Stimulated activated CD8-positive, alpha-beta memory T cell treated with anti-CD3 and anti-CD28 coated beads, Interleukin-4, amount 100 ng/mL, for 1 hour (primary cell): ENCODE measurements around the gene NPR3.

Source experiments
- DNase-seq, 2 donors: peaks; one replicate each; pipeline ENCODE4 v3.0.0-alpha.2; 2020; ENCODE audit warnings: low read depth in 2 of 2, low spot score in 1 of 2

Gene NPR3, protein sequence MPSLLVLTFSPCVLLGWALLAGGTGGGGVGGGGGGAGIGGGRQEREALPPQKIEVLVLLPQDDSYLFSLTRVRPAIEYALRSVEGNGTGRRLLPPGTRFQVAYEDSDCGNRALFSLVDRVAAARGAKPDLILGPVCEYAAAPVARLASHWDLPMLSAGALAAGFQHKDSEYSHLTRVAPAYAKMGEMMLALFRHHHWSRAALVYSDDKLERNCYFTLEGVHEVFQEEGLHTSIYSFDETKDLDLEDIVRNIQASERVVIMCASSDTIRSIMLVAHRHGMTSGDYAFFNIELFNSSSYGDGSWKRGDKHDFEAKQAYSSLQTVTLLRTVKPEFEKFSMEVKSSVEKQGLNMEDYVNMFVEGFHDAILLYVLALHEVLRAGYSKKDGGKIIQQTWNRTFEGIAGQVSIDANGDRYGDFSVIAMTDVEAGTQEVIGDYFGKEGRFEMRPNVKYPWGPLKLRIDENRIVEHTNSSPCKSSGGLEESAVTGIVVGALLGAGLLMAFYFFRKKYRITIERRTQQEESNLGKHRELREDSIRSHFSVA

DNA sequence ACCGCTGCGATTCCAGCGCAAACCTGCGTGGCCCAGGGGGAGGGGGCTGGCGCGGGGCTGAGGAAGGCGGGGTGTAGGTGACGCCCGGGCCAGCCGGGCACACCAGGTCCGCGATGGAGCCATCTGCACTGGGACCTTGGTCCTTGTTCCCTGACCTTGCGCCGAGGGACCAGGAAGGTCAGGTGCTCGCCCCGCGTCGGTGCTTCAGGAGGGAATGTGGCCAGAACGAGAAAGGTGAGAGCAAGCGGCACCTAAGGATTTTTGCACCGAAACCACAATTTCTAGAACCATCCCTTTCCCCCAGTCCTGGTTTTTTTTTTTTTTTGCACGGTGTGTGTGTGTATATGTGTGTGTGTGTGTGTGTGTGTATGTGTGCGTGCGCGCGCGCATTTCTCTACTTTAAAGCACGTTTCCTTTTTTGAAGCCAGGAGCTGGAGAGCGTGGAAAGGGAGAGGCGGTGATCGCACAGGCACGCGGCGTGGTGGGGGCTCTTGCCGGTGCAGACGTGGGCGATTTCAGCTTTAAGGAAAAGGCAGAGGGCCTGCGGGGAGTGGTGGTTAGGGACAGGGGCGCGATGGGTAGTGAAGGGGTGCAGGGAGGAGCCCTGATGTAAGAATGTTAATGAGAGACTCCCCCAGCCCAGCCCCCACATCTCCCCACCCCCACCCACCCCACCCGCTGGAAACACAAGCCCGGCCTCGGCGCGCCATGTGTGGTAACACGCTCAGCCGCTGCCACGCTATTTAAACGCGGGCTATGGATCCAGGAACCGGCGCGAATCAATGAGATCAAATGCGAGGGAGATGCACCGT lies at the start of gene NPR3:
NPR3 (plus strand) TSS at position 772 of the 812 bp plus-strand sequence. CDS start 456 bp downstream, outside the sequence.
- no peak for DNase-seq

DNA sequence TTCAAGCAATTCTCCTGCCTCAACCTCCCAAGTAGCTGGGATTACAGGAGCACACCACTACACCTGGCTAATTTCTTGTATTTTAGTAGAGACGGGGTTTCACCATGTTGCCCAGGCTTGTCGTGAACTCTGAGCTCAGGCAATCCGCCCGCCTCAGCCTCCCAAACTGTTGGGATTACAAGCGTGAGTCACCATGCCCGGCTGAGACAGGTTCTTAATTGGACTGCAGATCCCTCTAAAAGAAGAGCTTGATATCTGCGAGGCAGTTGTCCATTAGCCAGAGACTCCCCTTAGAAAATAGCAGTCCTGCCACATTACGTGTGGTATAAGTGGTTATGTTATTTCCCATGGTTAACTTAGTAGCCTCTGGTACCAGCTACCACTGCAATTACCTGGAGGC lies 46.6 kb upstream of the NPR3 start:
- no peak for DNase-seq

DNA sequence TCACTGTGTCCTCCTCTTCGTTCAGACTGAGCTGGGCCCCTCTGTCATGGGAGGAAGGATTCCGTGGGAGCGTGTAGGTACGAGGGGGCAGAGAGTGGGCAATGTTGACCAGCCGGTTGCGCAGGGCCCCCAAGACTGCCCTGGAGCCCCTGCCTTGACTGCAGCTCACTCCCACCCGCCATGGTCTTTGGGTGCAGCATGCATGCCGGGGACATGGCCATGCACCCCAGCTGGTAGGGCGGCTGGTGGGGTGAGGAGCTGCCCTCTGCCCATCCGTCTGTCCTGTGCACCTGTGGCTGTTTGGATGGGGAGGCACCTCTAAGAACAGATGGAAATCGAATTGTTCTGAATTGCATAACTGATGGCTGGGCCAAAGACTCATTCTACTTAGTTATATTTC lies 42.6 kb upstream of the NPR3 start:
- no peak for DNase-seq

DNA sequence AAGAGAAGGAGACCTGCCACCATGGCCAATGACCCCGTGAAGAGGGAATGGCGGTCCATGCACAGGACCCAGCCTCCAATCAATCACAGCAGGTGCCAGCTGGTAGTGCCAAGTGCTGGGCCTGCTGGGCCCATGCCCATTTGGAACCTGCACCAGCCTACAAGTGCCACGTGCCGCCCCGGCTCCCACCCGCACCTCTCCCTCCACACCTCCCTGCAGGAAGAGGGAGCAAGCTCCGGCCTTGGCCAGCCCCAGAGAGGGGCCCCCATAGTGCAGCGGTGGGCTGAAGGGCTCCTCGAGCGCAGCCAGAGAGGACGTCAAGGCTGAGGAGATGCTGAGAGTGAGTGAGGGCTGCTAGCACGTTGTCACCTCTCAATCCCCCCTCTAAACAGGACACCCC lies 37.8 kb upstream of the NPR3 start:
- no peak for DNase-seq

DNA sequence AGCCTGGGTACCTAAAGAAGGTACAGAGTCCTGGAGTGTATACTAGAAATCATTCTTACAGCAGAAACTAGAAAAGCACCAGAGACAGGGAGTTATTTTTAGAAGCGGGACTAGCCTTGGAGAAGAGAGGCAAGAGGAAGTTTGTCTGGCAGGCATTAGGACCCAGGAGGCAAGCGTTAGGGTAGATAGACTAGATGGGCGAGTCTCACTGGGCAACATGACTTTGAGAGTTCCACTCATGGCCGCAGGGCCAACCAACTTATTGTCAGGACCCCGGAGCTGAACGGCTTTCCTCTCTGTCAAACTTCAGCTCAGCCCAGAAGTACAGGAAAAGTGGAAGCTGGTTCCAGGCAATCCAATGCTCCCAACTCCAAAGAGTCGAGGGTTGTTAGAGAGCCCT lies 34.1 kb upstream of the NPR3 start:
- DNase-seq: no peak

DNA sequence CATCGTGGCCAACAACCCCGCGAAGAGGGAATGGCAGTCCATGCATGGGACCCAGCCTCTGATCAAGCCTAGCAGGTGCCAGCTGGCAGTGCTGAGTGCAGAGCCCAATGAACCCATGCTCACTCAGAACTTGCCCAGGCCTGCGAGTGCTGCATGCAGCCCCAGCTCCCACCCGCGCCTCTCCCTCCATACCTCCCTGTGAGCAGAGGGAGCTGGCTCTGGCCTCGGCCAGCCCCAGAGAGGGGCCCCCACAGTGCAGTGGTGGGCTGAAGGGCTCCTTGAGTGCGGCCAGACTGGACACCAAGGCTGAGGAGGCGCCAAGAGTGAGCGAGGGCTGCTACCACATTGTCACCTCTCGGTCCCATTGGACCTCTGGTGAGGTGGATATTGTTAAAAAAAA lies 32.6 kb upstream of the NPR3 start:
- DNase-seq: no peak

DNA sequence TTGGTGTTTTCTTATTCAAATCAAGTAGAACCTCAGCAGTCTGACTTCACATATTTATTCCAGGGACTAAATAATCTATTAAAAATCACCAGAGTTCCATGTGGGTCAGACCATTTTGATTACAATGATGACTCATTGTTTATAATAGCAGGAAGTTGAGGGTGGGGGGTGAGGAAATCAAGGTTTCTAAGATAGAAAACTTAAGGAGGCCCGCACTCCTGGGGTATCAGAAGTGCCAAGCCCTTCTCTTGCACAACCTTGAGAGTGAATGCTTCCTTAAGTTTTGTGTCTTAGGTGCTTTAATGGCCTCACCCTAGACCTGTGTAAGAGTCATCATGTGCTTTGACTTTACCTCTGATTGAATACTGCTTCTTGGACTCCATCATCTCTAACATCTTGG lies 31.9 kb upstream of the NPR3 start:
- DNase-seq: no peak

DNA sequence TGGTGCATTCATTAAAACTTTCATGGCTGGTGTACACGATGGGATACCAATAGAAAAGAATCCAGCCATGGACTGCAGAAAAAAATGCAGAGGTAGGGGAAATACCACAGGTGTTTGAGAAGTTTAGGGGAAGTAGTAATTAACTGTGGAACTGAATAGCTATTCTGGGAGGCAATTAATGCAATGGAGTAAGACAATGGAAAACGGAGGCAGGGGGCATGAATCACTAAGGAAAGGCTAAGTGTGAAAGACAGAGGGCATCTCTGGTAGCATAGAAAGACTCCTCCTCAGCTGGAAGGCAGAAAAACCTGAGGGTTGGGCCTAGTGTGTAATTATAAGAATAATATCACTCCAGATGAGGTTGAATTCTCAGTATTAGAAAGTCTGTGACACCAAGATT lies 30.9 kb upstream of the NPR3 start:
- DNase-seq: no peak

DNA sequence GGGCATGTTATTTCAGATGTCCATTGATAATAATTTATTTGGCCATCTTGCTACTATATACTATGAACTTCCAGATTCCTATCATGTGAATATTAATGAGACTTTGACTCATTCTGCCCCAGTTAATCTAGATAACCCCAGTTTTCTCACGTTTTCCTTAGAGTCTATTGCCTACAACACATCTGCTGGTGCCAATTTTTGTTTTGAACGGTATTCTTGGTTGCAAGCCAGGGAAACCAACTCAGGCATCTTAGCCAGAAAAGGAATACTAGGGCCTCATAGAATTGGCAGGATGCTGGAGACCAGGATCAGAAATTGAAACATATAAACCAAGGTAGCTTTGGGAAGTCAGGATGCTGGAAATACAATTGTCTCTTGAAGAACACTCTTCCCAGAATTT lies 28.0 kb upstream of the NPR3 start:
- DNase-seq: no peak

DNA sequence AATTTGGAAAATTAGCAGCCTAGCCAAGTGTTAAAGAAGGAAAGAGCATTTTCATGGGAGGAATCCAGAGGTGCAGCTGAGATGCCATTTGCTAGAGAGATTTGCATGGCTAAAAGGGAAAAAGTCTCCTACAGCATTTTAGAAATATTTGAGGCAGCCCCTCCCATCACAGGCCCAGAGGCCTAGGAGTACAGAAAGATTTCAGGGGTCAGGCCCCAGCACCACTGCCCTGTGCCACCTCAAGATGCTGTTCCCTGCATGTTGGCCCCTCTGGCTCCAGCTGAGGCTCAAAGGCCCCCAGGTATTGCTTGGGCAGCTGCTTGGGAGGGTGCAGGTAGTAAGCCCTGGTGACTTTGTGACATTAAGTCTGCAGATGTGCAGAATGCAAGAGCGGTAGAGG lies 26.9 kb upstream of the NPR3 start:
- no peak for DNase-seq

DNA sequence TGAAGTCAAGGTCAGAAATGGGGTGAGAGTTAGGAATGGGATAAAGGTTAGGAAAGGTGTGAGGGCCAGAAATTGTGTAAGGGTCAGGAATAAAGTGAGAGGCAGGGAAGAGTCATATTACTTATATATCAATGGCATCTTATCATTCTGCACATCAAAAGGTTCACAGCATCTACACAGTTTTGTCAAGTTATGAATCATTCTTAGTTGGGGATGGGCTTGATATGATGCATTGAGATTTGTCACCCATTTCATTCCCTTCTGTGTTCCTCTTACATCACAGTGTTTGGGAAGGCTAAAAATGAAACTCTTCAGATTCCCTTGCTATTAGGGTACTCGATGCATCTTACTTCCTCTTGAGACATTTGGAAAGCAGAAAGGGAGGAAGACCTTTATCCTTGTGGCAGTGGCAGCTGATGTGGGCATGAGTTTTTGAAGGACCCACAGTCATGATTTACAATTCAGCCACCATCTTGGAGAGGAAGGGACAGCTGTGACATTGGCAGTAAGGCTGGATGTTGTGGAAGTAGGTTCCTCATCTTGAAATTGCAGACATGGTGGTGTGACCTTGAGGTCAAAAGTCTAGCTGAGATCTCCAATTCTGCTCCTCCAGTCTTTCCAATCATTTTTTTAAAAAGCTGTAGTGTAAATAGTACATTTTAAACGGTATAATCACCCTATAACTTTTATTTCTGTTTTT lies 24.2 kb upstream of the NPR3 start:
- no peak for DNase-seq

DNA sequence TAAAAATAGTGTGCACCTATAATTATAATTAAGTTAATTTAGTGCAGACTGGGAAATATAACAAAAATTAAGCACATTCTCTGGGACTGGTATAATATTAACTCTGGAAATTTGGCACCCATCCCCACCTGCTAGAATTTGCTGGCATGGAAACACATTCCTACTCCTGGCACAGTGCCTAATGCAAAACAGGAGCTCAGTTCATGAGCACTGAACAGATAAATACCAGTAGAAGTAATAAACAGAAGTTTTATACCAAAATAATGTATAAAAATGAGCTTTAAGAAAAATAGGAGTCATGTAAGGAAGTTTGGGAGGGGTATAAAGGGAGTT lies 23.7 kb upstream of the NPR3 start:
- no peak for DNase-seq

DNA sequence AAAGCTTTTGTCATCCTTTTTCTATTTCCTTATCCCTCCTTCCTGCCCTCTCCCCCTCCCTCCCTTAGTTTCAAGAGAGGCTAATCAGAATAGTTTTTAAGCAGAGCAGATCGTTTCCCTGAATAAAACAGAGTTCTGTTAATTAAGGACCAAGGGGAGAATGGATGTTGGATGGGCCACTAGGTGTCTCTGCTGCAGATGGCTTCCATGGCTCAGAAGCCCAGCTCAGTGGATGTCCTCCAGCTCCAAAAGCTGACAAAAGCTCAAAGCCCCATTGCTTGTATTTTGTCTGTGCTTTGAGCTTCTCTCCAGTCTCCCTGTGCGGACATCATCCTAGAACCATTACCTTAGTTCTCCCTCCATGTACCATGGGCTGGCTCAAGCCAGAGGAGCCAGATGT lies 21.0 kb upstream of the NPR3 start:
- DNase-seq: no peak

DNA sequence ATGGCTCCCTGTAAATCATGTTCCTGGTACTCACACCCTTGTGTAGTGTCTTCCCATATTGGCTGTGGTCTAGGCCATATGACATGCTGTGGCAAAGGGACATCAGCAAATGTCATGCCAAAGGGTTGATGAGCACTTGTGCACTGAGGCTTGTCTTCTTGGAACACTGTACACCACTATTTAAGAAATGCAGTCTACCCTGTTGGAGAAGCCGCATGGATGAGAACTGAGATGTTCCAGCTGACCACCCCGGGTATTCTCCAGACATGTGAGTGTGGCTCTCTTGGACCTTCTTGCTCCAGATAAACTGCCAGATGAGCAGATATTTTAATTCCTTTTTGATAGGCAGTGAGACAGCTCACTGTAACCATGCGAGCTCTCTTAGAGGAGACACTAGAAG lies 20.5 kb upstream of the NPR3 start:
- DNase-seq: no peak

DNA sequence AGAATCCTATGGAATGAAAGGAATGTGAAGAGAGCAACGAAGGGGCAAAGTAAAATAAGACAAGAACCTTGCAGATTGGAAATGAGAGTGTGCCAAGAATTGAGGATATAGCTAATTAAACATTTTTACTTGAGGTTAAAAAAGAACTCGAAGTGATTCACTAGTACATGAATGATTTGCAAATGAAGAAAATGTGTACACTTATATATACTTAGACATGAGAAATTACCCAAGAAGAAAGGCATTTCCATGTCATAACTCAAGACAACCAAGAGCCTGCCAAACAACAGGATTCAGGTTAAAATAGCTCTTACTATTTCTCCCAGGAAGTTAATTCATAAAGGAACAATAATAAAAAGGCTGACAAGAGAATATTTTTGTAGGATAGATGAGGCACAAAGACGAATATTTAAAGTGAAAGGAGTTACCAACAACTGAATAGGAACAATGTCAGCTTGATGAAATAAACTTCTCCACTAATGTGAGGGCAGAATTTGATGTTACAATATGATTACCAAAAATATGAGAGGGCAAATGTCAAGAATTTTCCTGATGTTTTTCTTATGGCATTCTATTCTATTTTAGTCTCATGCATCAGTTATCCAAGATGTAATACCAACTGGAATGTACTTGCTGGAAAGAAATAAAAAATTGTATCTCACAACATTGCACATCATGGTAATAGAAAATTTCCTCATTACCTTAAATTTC lies 18.9 kb upstream of the NPR3 start:
- DNase-seq: no peak

DNA sequence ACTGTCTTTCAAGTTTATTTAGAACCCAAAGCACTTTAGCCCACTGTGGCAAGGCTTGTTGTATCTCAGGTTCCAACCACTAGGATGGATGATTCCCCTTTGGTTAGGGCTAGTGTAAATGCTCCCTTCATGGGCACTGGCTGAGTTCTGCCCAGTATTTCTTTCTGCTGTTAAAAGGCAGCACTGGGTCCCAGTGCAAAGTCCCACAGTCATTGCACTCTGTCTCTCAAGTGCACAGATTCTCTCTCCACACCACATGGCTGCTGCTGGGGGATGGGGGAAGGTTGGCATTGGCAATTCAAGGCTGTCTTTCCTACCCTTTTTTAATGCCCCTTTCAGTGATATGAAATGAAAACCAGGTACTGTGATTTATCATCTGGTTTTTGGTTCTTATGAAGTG lies 7.2 kb upstream of the NPR3 start:
- DNase-seq: no peak

DNA sequence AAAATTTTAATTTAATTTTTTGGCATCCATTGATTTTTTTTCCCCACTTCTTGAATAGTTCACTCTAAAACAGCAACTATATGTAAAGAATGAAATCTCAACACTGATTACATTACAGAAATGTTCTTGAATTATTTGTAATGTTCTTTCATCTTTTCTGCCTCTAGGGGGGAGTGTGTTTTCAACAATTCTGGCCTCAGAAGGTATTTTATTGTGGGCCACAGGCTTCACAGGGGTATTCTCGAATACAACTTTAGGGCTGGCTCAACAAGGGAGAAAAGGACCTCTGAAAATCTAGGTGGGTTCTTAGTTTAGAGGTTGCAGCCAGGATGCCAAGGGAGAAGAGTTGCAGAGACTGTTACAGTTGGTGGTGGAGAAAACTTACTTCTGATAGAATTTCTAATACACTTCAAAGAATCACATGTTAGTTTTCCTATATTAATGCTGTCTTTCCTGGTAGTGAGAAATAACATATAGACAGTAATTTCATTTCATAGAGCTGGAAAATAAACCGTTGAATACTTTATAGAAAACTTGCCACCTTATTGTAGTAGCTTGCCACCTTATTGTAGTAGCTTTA lies 3.6 kb upstream of the NPR3 start:
- DNase-seq: no peak

DNA sequence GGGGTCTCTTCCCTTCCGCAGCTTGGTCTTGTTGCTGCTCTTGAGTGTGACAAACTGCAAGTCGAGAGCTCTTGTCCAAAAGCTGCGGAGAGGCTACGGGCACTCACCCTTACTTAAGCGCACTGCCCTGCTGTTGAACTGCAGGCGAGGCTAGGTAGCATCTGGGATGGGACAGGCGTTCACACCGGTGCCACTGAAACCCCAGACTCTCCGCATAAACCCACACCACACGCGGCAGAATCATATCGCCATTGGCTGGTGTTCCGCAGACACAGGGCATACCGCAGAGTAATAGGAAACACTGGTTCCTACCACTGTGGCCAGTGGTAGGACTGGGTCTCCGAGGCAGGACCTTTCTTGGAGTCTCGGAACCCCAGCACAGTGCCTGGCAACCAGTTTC lies 2.2 kb upstream of the NPR3 start:
- no peak for DNase-seq

DNA sequence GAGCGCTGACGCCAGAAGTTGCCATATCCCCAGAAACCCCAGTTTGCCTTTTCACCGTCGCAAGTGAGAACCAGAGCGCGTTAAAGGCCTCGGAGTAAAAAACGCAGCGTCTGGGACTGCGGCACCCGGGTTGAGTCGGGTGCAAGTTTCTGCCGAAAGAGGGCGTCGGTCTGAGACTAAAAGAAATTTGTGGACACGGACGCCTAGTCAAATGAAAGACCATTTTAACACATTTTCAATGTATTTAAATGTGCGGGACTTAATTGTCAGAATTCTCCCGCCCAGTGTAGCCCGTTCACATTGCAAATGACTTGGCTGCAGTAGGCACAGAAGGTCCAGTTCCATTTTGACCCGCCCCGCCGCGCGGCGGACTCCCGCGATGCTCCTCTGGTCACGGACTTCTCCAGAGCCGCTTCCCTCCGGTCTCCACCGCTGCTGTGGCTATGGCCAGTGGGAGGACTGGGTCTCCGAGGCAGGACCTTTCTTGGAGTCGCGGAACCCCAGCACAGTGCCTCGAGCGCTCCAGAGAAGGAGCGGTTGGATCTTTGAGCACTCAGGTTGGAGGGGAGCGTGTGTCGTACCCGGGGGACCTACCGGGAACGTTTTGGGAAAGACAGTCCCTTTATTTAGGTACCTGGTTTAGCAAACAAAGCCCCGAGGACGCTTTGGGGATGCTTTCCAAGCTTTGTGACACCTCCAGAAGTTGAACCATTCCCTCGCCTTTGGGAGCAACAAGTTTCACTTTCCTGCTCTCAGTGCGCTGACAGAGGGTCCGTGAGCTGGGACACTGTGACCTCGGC lies 1.2 kb upstream of the NPR3 start:
- no peak for DNase-seq

DNA sequence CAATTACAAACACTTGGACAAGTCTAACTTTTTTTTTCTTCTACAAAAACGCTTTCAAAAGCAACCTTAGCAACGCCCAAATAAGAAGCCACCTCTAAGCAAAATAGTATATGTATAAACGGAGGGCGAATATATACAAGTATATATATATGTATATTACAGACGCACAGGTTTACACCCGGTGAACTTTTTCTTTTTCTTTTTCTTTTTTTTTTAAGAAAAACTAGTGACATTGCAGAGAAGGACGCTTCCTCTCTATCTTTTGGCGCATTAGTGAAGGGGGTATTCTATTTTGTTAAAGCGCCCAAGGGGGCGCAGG lies 200 bp downstream of the NPR3 start:
- no peak for DNase-seq
